ENCODE data around the gene SLC2A3.
"Not testable (repeated sequence)": the region's sequence is repeated elsewhere in the genome, so short reads cannot be mapped to it uniquely, and the experiment has no call there.

The SLC2A3 gene

GRCh38 chr12:7950230-7950943 lies 14.4 kb upstream of the SLC2A3 start:
- H3K27me3 ChIP-seq (ENCODE audit: insufficient read depth, low read length); H3K9ac ChIP-seq (ENCODE audit: low read depth, low read length); H3K9me3 ChIP-seq (ENCODE audit: insufficient read depth, low read depth, low read length); H3K27ac ChIP-seq (ENCODE audit: low read depth, low read length); H3K4me1 ChIP-seq (ENCODE audit: insufficient read depth, low read length); H3K36me3 ChIP-seq (ENCODE audit: insufficient read depth, low read length); H3K4me3 ChIP-seq (ENCODE audit: low read length): not testable (repeated sequence)
- WGBS: 93% methylated on average over 12 of the region's 14 CpGs

GRCh38 chr12:7948589-7949260 lies 12.7 kb upstream of the SLC2A3 start:
- WGBS: no CpG with 5 or more reads among the region's 2 CpGs
- H3K36me3 ChIP-seq (ENCODE audit: insufficient read depth, low read length): no peaks in the 10 kb centered on the region
- H3K27ac ChIP-seq (ENCODE audit: low read depth, low read length): no peak overlapping the region

GRCh38 chr12:7947011-7947410 lies 11.0 kb upstream of the SLC2A3 start:
- Histone ChIP-seq H3K27ac (ENCODE audit: low read depth, low read length) (no peak overlapping the region), H3K9ac (ENCODE audit: low read depth, low read length) (no peak overlapping the region), H3K4me1 (ENCODE audit: insufficient read depth, low read length) (no peaks in the 10 kb centered on the region), H3K9me3 (ENCODE audit: insufficient read depth, low read depth, low read length) (no peaks in the 10 kb centered on the region), H3K27me3 (ENCODE audit: insufficient read depth, low read length) (no peaks in the 10 kb centered on the region), H3K36me3 (ENCODE audit: insufficient read depth, low read length) (no peaks in the 10 kb centered on the region), H3K4me3 (ENCODE audit: low read length) (no peak overlapping the region)
- no CpG with 5 or more reads among the region's 2 CpGs for WGBS

More at GRCh38 chr12:7948589-7949260, 12.7 kb upstream of the SLC2A3 start:
- Histone ChIP-seq H3K27me3 (ENCODE audit: insufficient read depth, low read length) (no peaks in the 10 kb centered on the region), H3K9ac (ENCODE audit: low read depth, low read length) (no peak overlapping the region), H3K4me3 (ENCODE audit: low read length) (no peak overlapping the region), H3K4me1 (ENCODE audit: insufficient read depth, low read length) (no peaks in the 10 kb centered on the region), H3K9me3 (ENCODE audit: insufficient read depth, low read depth, low read length) (no peaks in the 10 kb centered on the region)

GRCh38 chr12:7944760-7945159 lies 8.8 kb upstream of the SLC2A3 start:
- H3K9ac ChIP-seq (ENCODE audit: low read depth, low read length); H3K4me3 ChIP-seq (ENCODE audit: low read length); H3K27me3 ChIP-seq (ENCODE audit: insufficient read depth, low read length); H3K36me3 ChIP-seq (ENCODE audit: insufficient read depth, low read length); H3K27ac ChIP-seq (ENCODE audit: low read depth, low read length); H3K9me3 ChIP-seq (ENCODE audit: insufficient read depth, low read depth, low read length); H3K4me1 ChIP-seq (ENCODE audit: insufficient read depth, low read length): not testable (repeated sequence)
- WGBS: 93% methylated on average over 8 of the region's 8 CpGs

GRCh38 chr12:7940906-7941305 lies 4.9 kb upstream of the SLC2A3 start:
- H3K27ac ChIP-seq (ENCODE audit: low read depth, low read length): no peak overlapping the region
- 89% methylated on average over 2 of the region's 2 CpGs for WGBS
- no peaks in the 10 kb centered on the region for H3K36me3 ChIP-seq (ENCODE audit: insufficient read depth, low read length)
- H3K4me1 ChIP-seq (ENCODE audit: insufficient read depth, low read length): peaks cover 16% of the 10 kb centered on the region; the same call in 1 of the 2 replicates
- H3K4me3 ChIP-seq (ENCODE audit: low read length): no peak overlapping the region
- no peaks in the 10 kb centered on the region for H3K27me3 ChIP-seq (ENCODE audit: insufficient read depth, low read length)
- no peak overlapping the region for H3K9ac ChIP-seq (ENCODE audit: low read depth, low read length)
- H3K9me3 ChIP-seq (ENCODE audit: insufficient read depth, low read depth, low read length): no peaks in the 10 kb centered on the region

- H3K27ac ChIP-seq (ENCODE audit: low read depth, low read length): peak overlapping the region; percentile 57
- no peaks in the 10 kb centered on the region for H3K9me3 ChIP-seq (ENCODE audit: insufficient read depth, low read depth, low read length)
- 35% methylated on average over 4 of the region's 4 CpGs for WGBS
- peaks cover 20% of the 10 kb centered on the region for H3K36me3 ChIP-seq (ENCODE audit: insufficient read depth, low read length)
- peaks cover 16% of the 10 kb centered on the region; the same call in 1 of the 2 replicates for H3K4me1 ChIP-seq (ENCODE audit: insufficient read depth, low read length)
- H3K9ac ChIP-seq (ENCODE audit: low read depth, low read length): no peak overlapping the region
- no peak overlapping the region for H3K4me3 ChIP-seq (ENCODE audit: low read length)
- no peaks in the 10 kb centered on the region for H3K27me3 ChIP-seq (ENCODE audit: insufficient read depth, low read length)
These were observed 2.0 kb upstream of the SLC2A3 start for GRCh38 chr12:7937833-7938506.

GRCh38 chr12:7934889-7935492 lies 996 bp downstream of the SLC2A3 start:
- Histone ChIP-seq H3K4me1 (ENCODE audit: insufficient read depth, low read length) (peaks cover 20% of the 10 kb centered on the region; the same call in 1 of the 2 replicates), H3K9ac (ENCODE audit: low read depth, low read length) (peak overlapping the region; percentile 97), H3K27me3 (ENCODE audit: insufficient read depth, low read length) (no peaks in the 10 kb centered on the region), H3K36me3 (ENCODE audit: insufficient read depth, low read length) (peaks cover 50% of the 10 kb centered on the region), H3K4me3 (ENCODE audit: low read length) (peak overlapping the region; percentile 100), H3K27ac (ENCODE audit: low read depth, low read length) (peak overlapping the region; percentile 78), H3K9me3 (ENCODE audit: insufficient read depth, low read depth, low read length) (no peaks in the 10 kb centered on the region)
- 3% methylated on average over 16 of the region's 16 CpGs for WGBS

GRCh38 chr12:7934091-7934888 lies 1.7 kb downstream of the SLC2A3 start:
- Histone ChIP-seq H3K4me1 (ENCODE audit: insufficient read depth, low read length) (peaks cover 21% of the 10 kb centered on the region; the same call in 1 of the 2 replicates), H3K27ac (ENCODE audit: low read depth, low read length) (peak overlapping the region; percentile 54), H3K4me3 (ENCODE audit: low read length) (peak overlapping the region; percentile 100), H3K27me3 (ENCODE audit: insufficient read depth, low read length) (no peaks in the 10 kb centered on the region), H3K9me3 (ENCODE audit: insufficient read depth, low read depth, low read length) (no peaks in the 10 kb centered on the region), H3K9ac (ENCODE audit: low read depth, low read length) (peak overlapping the region; percentile 97), H3K36me3 (ENCODE audit: insufficient read depth, low read length) (peaks cover 57% of the 10 kb centered on the region)
- WGBS: 6% methylated on average over 14 of the region's 14 CpGs

GRCh38 chr12:7933255-7933726 lies 2.7 kb downstream of the SLC2A3 start:
- peak overlapping the region; percentile 97; the same call in 1 of the 2 replicates for H3K9ac ChIP-seq (ENCODE audit: low read depth, low read length)
- peaks cover 67% of the 10 kb centered on the region for H3K36me3 ChIP-seq (ENCODE audit: insufficient read depth, low read length)
- H3K27me3 ChIP-seq (ENCODE audit: insufficient read depth, low read length): no peaks in the 10 kb centered on the region
- peaks cover 21% of the 10 kb centered on the region; the same call in 1 of the 2 replicates for H3K4me1 ChIP-seq (ENCODE audit: insufficient read depth, low read length)
- peak overlapping the region; percentile 54 for H3K27ac ChIP-seq (ENCODE audit: low read depth, low read length)
- H3K9me3 ChIP-seq (ENCODE audit: insufficient read depth, low read depth, low read length): no peaks in the 10 kb centered on the region
- WGBS: 7% methylated on average over 5 of the region's 7 CpGs
- peak overlapping the region; percentile 100 for H3K4me3 ChIP-seq (ENCODE audit: low read length)

GRCh38 chr12:7932599-7933240 lies 3.3 kb downstream of the SLC2A3 start:
- not testable (repeated sequence) for H3K9ac ChIP-seq (ENCODE audit: low read depth, low read length); H3K9me3 ChIP-seq (ENCODE audit: insufficient read depth, low read depth, low read length); H3K27me3 ChIP-seq (ENCODE audit: insufficient read depth, low read length)
- Histone ChIP-seq H3K4me1 (ENCODE audit: insufficient read depth, low read length) (peaks cover 16% of the 10 kb centered on the region; the same call in 1 of the 2 replicates), H3K4me3 (ENCODE audit: low read length) (peak overlapping the region; percentile 100), H3K27ac (ENCODE audit: low read depth, low read length) (peak overlapping the region; percentile 39), H3K36me3 (ENCODE audit: insufficient read depth, low read length) (peaks cover 73% of the 10 kb centered on the region)
- 83% methylated on average over 11 of the region's 11 CpGs for WGBS
